Measurements from ENCODE around the gene PSAP.
"Not testable (repeated sequence)": the region's sequence is repeated elsewhere in the genome, so short reads cannot be mapped to it uniquely, and the experiment has no call there.

Gene PSAP

DNA sequence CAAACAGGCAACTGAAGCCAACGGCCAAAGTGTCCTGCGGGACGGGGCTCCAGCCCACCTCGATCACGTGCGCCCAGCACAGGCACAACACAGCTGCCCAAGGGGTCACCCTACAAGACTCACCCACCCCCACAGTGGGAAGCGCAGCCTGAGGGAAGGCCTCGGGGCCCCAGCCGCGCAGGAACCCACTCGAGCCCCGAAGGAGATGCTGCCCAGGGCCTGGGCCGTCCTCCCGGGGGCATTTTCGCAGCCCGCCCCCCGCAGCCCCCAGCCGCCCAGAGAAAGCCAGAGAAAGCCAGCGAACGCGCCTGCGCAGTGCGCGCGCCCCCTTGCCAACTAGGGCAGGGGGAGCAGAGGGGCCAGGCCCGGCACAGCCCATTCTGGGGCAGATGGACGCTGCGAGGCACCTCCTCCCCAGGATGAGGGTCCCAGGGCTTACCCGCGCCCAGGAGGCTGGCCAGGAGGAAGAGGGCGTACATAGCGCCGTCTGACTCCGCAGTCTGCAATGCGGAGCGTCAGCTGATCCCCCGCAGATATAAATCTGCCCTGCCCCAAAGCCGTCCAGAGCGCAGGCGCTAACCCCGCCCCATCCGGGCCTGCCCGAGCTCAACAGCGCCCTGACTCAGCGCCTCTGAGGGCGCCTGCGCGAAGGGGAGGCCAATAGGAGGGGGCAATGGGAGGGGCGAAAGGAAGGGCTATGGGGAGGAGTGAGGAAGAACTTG lies at the start of gene PSAP:
Gene PSAP, minus strand, starts transcription at position 509 of the 722 bp plus-strand sequence. Its CDS starts 30 bp downstream, at position 479.
- Histone ChIP-seq H4K20me1 (ENCODE audit: insufficient read depth, low read length) (peaks cover 2% of the 10 kb centered on the region), H2AFZ (ENCODE audit: low read length) (peak within 1 kb of the TSS; percentile 72), H3F3A (ENCODE audit: insufficient read depth, low read length) (peaks cover 4% of the 10 kb centered on the region), H3K4me1 (ENCODE audit: low read length) (peaks cover 10% of the 10 kb centered on the region; the same call in 1 of the 2 replicates), H3K9ac (ENCODE audit: low read length) (peak within 1 kb of the TSS; percentile 92), H3K27ac (ENCODE audit: low read length) (peak within 1 kb of the TSS; percentile 74; the same call in 1 of the 2 replicates), H3K27me3 (replicated peaks; ENCODE audit: insufficient read depth, low read length) (no peaks in the 10 kb centered on the region), H3K9me2 (replicated peaks; ENCODE audit: insufficient read depth, low read length) (no peaks in the 10 kb centered on the region), H3K4me2 (ENCODE audit: low read depth, low read length) (peak within 1 kb of the TSS; percentile 91), H3K79me2 (ENCODE audit: low read length) (peaks cover 51% of the 10 kb centered on the region), H3K9me3 (replicated peaks; ENCODE audit: insufficient read depth, low read length) (no peaks in the 10 kb centered on the region), H3K4me3 (ENCODE audit: low read length) (peak within 1 kb of the TSS; percentile 98), H3K36me3 (replicated peaks; ENCODE audit: insufficient read depth, low read length) (no peaks in the 10 kb centered on the region)
- DNase-seq, result peak; percentile 99
- TF ChIP-seq, protein P1, sequence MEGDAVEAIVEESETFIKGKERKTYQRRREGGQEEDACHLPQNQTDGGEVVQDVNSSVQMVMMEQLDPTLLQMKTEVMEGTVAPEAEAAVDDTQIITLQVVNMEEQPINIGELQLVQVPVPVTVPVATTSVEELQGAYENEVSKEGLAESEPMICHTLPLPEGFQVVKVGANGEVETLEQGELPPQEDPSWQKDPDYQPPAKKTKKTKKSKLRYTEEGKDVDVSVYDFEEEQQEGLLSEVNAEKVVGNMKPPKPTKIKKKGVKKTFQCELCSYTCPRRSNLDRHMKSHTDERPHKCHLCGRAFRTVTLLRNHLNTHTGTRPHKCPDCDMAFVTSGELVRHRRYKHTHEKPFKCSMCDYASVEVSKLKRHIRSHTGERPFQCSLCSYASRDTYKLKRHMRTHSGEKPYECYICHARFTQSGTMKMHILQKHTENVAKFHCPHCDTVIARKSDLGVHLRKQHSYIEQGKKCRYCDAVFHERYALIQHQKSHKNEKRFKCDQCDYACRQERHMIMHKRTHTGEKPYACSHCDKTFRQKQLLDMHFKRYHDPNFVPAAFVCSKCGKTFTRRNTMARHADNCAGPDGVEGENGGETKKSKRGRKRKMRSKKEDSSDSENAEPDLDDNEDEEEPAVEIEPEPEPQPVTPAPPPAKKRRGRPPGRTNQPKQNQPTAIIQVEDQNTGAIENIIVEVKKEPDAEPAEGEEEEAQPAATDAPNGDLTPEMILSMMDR (IDR thresholded peaks at IDR 0.05; ENCODE audit: low read length), result no peak
- TF ChIP-seq EZH2 (optimal IDR thresholded peaks at IDR 0.05; ENCODE audit: low read depth, low read length) (no peak), EZH2phosphoT487 (IDR thresholded peaks at IDR 0.05; ENCODE audit: low read length) (no peak)

- no peaks in the 10 kb centered on the region for H3K79me2 ChIP-seq (ENCODE audit: low read length)
- no peak overlapping the region for H3K9ac ChIP-seq (ENCODE audit: low read length)
- no peaks in the 10 kb centered on the region for H3K27me3 ChIP-seq (replicated peaks; ENCODE audit: insufficient read depth, low read length)
- no peaks in the 10 kb centered on the region for H3F3A ChIP-seq (ENCODE audit: insufficient read depth, low read length)
- H3K4me1 ChIP-seq (ENCODE audit: low read length), result peaks cover 6% of the 10 kb centered on the region; the same call in 1 of the 2 replicates
- DNase-seq, result no peak
- no peaks in the 10 kb centered on the region for H3K9me2 ChIP-seq (replicated peaks; ENCODE audit: insufficient read depth, low read length)
- no peaks in the 10 kb centered on the region for H3K36me3 ChIP-seq (replicated peaks; ENCODE audit: insufficient read depth, low read length)
- H3K4me2 ChIP-seq (ENCODE audit: low read depth, low read length), result no peak overlapping the region
- H2AFZ ChIP-seq (ENCODE audit: low read length), result no peak overlapping the region
- TF ChIP-seq, protein P1 (IDR thresholded peaks at IDR 0.05; ENCODE audit: low read length), result no peak
- TF ChIP-seq EZH2phosphoT487 (IDR thresholded peaks at IDR 0.05; ENCODE audit: low read length), result no peak
- TF ChIP-seq EZH2 (optimal IDR thresholded peaks at IDR 0.05; ENCODE audit: low read depth, low read length), result no peak
- no peak overlapping the region for H3K4me3 ChIP-seq (ENCODE audit: low read length)
- H4K20me1 ChIP-seq (ENCODE audit: insufficient read depth, low read length), result no peaks in the 10 kb centered on the region
- H3K9me3 ChIP-seq (replicated peaks; ENCODE audit: insufficient read depth, low read length), result no peaks in the 10 kb centered on the region
- H3K27ac ChIP-seq (ENCODE audit: low read length), result no peak overlapping the region
These were observed 49.6 kb upstream of the PSAP start for GRCh38 chr10:71900441-71901180.

DNA sequence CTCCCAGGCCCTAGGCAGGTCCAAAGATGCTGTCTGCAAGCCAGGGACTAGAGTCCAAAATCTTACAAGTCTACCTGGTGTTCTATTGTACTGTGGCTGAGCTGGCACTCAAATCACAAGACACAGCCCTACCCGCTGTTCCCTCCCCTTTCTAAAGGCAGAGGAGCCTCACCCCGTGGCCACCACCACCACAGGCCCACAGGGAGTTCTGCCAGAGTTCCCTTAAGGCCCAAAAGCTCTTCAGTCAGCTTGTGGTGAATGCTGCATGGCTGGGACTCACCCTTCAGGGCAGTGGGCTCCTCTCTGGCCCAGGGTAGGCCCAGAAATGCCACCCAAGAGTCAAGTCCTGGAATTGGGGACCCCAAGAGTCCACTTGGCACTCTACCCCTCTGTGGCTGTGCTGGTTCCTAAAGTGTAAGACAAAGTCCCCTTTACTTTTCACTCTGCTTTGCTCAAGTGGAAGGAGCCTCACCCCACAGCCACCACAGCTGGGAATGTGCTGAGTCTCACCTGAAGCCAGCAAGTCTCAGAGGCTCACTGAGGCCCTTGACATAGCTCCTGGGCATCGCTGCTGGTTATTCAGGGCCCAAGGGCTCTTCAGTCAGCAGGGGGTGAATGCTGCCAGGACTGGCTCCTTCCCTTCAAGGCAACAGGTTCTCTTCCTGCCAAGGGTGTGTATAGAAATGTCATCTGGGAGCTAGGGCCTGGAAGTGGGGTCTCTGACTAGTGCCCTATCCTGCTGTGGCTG lies 48.8 kb upstream of the PSAP start:
- H3F3A ChIP-seq (ENCODE audit: insufficient read depth, low read length), result no peaks in the 10 kb centered on the region
- no peak overlapping the region for H2AFZ ChIP-seq (ENCODE audit: low read length)
- peaks cover 6% of the 10 kb centered on the region; the same call in 1 of the 2 replicates for H3K4me1 ChIP-seq (ENCODE audit: low read length)
- no peak overlapping the region for H3K4me3 ChIP-seq (ENCODE audit: low read length)
- H3K9me3 ChIP-seq (replicated peaks; ENCODE audit: insufficient read depth, low read length), result no peaks in the 10 kb centered on the region
- no peaks in the 10 kb centered on the region for H4K20me1 ChIP-seq (ENCODE audit: insufficient read depth, low read length)
- TF ChIP-seq EZH2 (optimal IDR thresholded peaks at IDR 0.05; ENCODE audit: low read depth, low read length) (no peak), EZH2phosphoT487 (IDR thresholded peaks at IDR 0.05; ENCODE audit: low read length) (no peak)
- TF ChIP-seq, protein P1 (IDR thresholded peaks at IDR 0.05; ENCODE audit: low read length), result no peak
- no peak for DNase-seq
- H3K9ac ChIP-seq (ENCODE audit: low read length), result no peak overlapping the region
- H3K79me2 ChIP-seq (ENCODE audit: low read length), result no peaks in the 10 kb centered on the region
- H3K36me3 ChIP-seq (replicated peaks; ENCODE audit: insufficient read depth, low read length), result no peaks in the 10 kb centered on the region
- H3K9me2 ChIP-seq (replicated peaks; ENCODE audit: insufficient read depth, low read length), result no peaks in the 10 kb centered on the region
- H3K27ac ChIP-seq (ENCODE audit: low read length), result no peak overlapping the region
- H3K27me3 ChIP-seq (replicated peaks; ENCODE audit: insufficient read depth, low read length), result no peaks in the 10 kb centered on the region
- no peak overlapping the region for H3K4me2 ChIP-seq (ENCODE audit: low read depth, low read length)

DNA sequence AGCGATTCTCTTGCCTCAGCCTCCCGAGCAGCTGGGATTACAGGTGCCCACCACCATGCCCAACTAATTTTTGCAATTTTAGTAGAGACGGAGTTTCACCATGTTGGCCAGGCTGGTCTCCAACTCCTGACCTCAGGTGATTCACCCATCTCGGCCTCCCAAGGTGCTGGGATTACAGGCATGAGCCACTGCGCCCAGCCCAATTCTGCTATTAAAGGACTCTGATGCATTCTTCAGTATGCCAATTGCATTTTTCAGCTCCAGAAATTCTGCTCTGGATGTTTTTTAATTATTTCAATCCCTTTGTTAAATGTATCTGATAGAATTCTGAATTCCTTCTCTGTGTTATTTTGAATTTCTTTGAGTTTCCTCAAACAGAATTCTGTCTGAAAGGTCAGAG lies 47.3 kb upstream of the PSAP start:
- not testable (repeated sequence) for H3K27me3 ChIP-seq (replicated peaks; ENCODE audit: insufficient read depth, low read length); H3K36me3 ChIP-seq (replicated peaks; ENCODE audit: insufficient read depth, low read length); H4K20me1 ChIP-seq (ENCODE audit: insufficient read depth, low read length); H3K4me1 ChIP-seq (ENCODE audit: low read length); H3K79me2 ChIP-seq (ENCODE audit: low read length); H3K27ac ChIP-seq (ENCODE audit: low read length); DNase-seq; H2AFZ ChIP-seq (ENCODE audit: low read length); H3K9me3 ChIP-seq (replicated peaks; ENCODE audit: insufficient read depth, low read length); H3F3A ChIP-seq (ENCODE audit: insufficient read depth, low read length); H3K9me2 ChIP-seq (replicated peaks; ENCODE audit: insufficient read depth, low read length); H3K4me3 ChIP-seq (ENCODE audit: low read length); H3K4me2 ChIP-seq (ENCODE audit: low read depth, low read length); H3K9ac ChIP-seq (ENCODE audit: low read length)

Measured in MM.1S (cell line).